Fibroblast of skin of right quadriceps (primary cell): ENCODE data around the gene CR1.
"Not testable (repeated sequence)": the region's sequence is repeated elsewhere in the genome, so short reads cannot be mapped to it uniquely, and the experiment has no call there.

ENCODE experiments used
- DNase-seq: peaks from one replicate; pipeline ENCODE4 v3.0.0-alpha.2; 2013

Gene CR1

DNA sequence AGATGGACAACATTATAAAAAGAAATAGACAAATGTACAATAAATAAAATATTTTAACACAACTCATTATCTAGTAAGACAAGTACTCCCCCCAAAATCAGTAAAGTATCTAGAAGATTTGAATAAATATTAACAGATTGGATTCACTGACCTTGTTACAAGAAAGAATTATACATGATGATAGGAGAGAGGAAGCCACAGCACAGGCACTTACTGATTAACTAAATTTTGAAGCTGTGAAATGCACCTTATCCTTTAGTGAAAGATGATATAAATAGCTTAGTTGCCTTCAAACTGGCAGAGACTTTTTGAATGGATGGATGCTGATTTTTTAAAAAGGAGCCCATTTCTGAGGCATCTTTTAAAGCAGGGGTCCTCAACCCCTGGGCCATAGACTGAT, 8.5 kb downstream of the CR1 start:
- no peak for DNase-seq

DNA sequence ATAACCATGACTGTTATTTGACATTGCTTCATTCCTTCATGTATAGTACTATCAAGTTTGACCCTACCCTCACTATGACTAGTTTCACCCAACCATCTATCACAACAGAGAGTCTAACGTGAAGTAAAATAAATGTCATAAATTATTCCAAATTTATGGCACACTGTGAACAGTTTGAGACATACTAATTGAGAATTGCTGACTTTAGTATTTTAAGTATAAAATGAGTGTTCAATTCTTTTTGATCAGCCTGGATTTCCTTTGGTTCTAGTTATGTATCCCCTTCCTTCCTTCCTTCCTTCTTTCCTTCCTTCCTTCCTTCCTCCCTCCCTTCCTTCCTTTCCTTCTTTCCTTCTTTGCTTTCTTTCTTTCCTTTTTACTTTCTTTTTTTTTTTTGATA, 14.5 kb downstream of the CR1 start:
- no peak for DNase-seq

DNA sequence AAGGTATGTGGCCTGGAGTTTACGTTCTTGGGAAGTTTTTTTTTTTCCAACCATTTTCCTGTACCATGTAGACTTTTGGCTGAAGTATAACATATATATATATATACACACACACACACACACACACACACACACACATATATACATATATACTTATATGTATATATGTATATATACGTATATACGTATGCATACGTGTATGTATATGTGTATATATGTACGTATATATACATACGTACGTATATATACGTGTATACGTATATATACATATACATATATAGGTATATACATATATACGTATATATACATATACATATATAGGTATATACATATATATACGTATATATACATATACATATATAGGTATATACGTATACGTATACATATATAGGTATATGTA, 18.9 kb downstream of the CR1 start:
- DNase-seq = no peak

DNA sequence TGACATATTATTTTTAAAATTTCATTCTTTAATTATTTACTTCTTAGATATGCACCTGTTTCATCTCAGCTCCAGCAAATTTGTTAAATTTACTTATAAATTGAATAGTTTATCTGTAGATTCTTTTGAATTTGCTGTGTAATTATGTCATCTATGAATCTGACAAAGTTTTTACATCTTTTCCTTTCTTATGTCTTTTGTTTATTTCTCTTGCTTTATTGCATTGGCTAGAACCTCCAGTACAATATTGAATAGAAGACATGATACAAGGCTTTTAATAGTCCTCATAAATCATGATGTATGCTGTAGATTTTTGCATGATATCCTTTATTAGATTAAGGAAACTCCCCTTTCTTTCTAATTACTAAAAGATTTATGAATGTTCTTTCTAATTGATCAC, 20.8 kb downstream of the CR1 start:
- no peak for DNase-seq

DNA sequence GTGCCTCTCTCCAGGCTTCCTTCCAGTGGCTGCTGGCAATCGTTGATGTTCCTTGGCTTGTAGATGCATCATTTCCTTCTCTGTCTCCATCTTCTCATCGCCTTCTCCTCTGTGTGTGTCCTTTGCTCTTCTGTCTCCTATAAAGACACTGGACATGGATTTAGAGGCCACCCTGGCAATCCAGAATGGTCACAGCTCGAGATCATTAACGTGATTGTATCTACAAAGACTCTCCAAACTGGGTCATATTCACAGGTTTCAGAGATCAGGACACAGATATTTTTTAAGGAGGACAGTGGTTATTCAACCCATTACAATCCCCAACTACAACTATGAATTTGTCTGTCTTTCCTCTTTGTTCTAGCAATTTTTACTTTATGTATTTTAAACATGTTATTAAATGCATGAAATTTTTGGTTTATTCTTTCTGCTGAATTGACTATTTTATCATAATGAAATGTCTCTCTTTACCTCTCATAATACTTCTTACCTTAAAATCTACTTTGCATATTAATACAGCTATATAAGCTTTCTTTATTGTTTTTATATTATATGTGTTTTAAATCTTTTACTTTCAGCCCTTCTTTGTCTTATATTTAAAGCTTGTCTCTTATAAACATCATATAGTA, 22.8 kb downstream of the CR1 start:
- DNase-seq = no peak

DNA sequence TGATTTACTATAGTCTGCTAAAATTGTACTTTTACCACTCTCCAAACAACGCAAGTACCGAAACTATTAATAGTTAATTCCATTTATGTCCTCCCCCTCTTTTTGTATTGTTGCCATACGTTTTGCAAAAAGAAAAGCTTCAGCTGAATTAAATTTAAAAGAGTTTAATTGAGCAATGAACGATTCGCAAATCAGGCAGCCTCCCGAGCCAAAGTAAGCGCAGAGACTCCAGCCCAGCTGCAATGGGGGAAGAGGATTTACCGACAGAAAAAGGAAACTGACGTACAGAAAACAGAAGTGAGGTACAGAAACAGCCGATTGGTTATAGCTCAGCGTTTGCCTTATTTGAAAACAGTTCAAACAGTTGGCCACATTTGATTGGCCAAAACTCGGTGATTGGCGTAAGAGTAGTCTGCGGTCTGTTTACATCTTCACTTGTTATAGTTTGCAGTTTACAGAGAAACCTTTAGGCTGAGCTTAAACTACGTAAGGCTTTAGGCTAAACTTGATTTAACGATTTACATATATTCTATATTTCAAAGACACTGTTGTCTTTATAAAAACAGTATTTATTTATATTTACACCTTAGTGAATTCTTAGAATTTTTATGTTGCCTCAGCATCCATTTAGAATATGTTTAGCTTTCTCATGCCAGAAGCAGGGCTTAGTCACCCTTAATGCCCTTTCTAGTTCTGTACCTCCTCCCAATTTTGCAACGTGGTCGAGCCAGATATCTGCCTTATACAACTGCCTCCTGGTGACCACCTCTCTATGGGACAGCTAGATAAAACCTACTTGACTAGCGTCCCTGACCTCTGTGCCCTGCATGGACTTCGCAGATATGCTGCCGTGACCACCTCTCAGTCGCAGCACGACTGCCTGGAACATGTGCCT, 23.8 kb downstream of the CR1 start:
- DNase-seq = peak; percentile 50

DNA sequence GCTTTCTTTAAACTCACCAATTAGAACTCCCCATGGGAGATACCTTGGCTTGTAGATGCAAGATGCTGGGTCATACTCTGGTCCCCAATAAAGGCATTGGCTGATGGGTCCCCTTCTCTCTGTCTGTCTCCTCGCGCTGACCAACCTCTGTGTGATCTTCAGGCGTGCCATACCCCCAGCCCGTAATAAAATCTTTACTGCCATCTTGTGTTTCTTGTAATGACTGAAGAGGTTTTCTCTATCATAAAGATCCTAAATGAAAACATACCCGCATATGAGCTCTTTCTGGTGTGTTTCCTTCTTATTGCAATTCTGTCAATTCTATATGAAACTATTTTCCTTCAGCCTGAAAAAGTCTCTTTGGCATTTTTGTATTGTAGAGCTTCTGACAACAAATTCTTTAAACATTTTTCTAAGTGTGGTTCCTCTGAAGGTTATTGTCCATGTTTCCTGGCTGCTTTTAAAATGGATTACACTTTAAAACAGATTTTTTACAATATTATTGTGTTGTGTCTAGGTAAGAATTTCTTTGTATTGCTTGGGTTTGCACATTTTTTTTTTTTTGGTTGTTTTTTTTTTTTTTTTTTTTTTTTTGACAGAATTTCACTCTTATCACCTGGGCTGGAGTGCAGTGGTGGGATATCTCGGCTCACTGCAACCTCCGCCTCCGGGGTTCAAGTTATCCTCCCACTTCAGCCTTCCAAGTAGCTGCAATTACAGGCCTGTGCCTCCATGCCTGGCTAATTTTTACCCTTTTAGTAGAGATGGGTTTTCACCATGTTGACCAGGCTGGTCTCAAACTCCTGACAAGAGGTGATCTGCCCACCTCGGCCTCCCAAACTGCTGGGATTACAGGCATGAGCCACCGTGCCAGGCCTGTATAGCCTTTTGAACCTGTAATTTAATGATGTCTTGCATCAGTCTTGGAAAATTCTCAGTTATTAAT, 24.7 kb downstream of the CR1 start:
- peak; percentile 22 for DNase-seq

DNA sequence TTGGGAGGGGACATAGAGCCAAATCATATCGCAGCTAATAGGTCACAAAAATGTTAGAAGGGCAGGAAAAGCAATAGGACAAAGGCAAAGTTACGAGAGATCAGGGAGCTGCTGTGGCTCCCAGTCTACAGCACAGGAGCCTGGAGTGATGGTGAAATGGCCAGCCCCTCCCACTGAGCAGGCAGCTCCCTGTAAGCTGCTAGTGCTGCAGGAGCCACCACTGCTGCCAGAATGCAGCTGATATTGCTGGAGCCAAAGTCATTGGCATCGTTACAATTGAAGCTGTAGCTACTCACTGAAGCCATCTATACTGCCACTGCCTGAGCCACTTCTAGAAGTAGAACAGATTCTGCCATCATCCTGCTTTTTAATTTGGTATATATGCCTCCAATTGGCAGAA, 29.3 kb downstream of the CR1 start:
- DNase-seq = not testable (repeated sequence)

DNA sequence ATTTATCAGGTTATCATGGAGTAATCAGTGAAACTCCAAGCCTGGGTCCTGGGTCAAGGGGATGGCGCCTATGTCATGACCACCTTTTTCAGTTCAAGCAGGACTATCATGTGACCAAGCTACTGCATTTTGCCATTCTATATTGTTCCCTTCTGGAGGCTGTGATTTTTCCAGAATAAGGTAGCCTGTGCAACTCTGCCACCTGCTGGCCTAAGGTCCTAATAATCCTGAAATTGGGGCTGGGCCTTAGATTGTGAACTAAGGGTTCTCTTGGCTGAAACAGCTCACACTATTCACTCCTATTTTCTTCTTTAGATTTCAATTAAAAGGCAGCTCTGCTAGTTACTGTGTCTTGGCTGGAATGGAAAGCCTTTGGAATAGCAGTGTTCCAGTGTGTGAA, 32.4 kb downstream of the CR1 start:
- DNase-seq = not testable (repeated sequence)

DNA sequence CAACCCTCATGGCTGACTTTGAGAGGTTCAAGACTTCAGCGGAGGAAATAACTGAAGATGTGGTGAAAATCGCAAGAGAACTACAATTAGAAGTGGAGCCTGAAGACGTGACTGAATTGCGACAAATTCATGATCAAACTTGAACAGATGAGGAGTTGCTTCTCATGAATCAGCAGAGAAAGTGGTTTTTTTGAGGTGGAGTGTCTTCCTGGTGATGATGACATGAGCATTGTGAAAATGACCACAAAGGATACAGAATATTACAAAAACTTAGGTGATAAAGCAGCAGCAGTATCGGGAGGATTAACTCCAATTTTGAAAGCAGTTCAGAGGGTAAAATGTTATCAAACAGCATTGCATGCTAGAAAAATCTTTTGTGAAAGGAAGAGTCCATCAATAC, 40.3 kb downstream of the CR1 start:
- not testable (repeated sequence) for DNase-seq

DNA sequence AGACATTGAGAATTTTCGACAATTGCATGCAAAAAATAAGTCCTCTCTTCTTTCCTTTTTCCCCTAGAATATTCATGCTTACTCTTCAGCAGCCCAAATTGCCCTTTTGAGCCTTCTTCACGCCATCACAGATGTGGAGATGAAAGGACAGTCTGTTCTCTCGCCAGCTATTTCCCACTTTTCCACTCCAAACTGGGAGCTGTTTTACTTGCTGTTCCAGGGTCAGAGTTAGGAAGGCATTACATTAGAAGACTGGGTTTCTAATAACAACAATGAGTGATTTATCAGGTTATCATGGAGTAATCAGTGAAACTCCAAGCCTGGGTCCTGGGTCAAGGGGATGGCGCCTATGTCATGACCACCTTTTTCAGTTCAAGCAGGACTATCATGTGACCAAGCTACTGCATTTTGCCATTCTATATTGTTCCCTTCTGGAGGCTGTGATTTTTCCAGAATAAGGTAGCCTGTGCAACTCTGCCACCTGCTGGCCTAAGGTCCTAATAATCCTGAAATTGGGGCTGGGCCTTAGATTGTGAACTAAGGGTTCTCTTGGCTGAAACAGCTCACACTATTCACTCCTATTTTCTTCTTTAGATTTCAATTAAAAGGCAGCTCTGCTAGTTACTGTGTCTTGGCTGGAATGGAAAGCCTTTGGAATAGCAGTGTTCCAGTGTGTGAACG, 50.9 kb downstream of the CR1 start:
- not testable (repeated sequence) for DNase-seq

DNA sequence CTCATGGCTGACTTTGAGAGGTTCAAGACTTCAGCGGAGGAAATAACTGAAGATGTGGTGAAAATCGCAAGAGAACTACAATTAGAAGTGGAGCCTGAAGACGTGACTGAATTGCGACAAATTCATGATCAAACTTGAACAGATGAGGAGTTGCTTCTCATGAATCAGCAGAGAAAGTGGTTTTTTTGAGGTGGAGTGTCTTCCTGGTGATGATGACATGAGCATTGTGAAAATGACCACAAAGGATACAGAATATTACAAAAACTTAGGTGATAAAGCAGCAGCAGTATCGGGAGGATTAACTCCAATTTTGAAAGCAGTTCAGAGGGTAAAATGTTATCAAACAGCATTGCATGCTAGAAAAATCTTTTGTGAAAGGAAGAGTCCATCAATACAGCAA, 58.9 kb downstream of the CR1 start:
- DNase-seq = not testable (repeated sequence)

DNA sequence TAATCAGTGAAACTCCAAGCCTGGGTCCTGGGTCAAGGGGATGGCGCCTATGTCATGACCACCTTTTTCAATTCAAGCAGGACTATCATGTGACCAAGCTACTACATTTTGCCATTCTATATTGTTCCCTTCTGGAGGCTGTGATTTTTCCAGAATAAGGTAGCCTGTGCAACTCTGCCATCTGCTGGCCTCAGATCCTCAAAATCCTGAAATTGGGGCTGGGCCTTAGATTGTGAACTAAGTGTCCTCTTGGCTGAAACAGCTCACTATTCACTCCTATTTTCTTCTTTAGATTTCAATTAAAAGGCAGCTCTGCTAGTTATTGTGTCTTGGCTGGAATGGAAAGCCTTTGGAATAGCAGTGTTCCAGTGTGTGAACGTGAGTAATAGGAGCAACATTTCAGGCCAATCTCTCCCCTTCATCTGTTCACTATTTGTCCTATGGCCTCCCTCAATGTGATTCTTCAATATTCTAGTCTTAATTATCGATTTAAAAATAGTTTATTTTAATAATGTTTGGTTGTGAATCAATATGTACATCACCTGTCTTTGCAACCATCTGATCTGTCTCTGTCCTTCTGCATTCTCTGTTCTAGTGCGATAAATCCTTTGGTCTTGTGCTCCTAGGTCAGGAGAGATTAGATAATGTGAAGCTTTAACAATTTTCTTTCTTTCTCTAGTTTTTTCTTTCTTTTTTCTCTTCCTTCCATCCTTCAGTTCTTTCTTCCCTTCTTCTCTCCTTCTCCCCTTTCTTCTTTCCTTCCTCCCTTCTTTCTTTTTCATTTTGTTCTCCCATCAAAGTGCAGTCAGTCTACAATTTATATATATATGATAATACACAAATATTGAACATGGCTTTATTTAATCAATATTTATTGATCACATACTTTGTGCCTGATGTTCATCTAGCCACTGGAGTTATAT, 69.8 kb downstream of the CR1 start:
- peak; percentile 2 for DNase-seq

DNA sequence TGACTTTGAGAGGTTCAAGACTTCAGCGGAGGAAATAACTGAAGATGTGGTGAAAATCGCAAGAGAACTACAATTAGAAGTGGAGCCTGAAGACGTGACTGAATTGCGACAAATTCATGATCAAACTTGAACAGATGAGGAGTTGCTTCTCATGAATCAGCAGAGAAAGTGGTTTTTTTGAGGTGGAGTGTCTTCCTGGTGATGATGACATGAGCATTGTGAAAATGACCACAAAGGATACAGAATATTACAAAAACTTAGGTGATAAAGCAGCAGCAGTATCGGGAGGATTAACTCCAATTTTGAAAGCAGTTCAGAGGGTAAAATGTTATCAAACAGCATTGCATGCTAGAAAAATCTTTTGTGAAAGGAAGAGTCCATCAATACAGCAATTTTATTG, 76.0 kb downstream of the CR1 start:
- not testable (repeated sequence) for DNase-seq

DNA sequence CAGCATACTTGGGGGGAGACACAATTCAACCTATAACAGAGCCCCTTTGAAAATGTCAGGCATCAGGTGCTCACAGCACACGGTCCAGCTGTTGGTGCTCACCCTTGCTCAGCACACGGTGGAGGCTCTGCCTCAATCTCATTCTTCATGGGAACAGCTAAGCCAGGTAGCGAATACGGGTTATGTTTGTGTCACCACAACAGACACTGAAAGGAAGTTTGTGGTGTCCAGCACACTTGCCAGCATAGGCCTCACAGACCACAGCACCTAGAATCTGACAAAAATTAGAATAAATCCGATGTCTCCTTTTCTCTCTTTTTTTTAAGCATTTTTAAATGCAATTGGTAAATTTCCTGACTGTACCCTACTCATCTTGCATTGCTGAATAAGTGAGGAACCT, 77.1 kb downstream of the CR1 start:
- DNase-seq = not testable (repeated sequence)

DNA sequence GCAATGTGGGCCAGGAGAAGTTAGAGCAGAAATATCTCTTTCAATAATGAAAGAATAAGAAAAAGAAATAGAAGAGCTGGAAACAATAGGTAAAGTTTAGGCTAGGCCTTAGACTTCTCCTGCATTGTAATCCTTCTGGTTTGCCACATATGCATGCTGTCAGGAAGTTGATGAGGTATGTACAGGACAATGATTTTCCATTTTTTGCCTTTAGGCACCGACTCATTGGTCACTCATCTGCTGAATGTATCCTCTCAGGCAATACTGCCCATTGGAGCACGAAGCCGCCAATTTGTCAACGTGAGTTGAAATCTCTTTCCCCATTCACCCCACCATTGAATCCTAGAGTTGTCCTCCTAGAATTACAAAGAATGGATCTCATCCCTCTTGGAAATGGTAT, 79.4 kb downstream of the CR1 start:
- DNase-seq = not testable (repeated sequence)

DNA sequence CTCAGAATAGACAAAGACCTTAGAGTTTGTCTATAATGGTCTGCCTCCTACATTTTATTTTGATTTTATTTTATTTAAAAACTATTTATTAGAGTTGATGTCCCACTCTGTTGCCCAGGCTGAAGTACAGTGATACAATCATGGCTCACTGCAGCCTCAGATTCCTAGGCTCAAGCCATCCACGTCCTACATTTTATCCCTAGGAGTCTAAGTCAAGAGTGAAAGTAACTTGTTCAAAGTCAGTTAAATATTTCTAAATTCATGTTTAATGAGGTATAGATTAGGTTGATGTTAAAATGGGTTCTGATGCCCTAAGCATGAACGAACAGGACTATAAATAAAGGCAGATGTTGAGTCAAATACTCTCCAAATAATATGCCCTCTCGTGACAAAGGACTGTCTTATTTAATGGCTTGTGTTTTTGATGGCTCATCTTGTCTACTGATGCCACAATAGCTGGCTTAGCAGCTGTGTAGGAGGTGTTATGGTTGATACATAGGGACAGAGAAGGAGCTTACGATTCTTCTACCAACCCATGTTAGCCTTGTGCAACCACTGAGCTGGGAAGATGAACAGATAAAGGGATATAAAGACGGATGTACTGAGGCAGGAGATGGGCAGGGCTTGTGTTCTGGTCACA, 83.0 kb downstream of the CR1 start:
- no peak for DNase-seq

DNA sequence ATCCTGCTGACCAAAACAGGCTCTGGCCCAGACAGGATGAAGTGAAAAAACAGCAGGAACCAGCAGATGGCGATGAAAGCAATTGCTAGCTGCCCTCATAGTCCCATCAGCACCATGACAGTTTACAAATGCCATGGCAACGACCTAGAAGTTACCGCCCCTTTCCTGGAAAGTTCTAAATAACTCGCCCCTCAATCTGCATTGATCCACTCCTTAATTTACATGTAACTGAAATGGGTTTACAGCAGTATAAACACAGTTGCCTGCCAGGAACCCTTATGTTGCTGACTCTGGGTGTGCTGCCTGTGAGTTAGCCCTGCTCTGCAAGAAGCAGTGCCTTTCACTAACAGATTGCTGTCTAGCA, 83.5 kb downstream of the CR1 start:
- peak; percentile 49 for DNase-seq

DNA sequence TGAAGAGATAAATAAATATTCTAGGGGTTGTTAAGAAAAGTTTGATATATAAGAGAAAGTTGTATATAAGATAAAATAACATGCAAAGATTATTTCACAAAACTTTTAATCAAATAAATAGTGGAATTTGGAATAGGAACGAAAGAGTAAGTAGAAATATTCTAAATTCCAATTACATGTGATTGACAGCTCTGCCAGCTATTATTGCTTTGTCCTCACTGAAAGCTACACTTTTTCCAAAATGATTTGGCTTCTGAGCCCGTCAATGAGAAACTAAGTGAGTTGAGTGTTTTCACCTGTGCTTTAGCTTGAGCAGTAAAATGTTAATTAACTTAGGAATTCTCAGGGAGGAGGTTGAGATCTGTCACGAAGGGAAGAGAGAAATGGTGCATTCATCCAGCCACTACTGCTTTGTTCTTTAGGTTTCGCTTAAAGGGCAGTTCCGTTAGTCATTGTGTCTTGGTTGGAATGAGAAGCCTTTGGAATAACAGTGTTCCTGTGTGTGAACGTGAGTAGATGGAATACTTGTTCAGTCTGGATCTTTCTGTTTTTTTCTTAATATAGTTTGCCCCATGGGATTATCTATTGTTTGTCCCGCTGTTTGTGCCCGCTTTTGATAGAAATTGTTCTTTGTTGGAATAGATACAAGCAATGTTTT, 85.7 kb downstream of the CR1 start:
- no peak for DNase-seq

DNA sequence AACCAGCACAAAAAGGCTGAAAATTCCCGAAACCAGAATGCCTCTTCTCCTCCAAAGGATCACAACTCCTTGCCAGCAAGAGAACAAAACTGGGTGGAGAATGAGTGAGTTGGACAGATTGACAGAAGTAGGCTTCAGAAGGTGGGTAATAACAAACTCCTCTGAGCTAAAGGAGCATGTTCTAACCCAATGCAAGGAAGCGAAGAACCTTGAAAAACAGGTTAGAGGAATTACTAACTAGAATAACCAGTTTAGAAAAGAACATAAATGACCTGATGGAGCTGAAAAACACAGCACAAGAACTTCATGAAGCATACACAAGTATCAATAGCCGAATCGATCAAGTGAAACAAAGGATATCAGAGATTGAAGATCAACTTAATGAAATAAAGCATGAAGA, 93.5 kb downstream of the CR1 start:
- DNase-seq = not testable (repeated sequence)

DNA sequence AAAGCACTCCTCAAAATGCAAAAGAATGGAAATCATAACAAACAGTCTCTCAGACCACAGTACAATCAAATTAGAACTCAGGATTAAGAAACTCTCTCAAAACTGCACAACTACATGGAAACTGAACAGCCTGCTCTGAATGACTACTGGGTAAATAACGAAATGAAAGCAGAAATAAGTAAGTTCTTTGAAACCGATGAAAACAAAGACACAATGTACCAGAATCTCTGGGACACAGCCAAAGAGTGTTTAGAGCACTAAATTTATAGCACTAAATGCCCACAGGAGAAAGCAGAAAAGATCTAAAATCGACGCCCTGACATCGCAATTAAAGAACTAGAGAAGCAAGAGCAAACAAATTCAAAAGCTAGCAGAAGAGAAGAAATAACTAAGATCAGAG, 95.2 kb downstream of the CR1 start:
- DNase-seq = not testable (repeated sequence)
